Kasumi-1 (cell line): ENCODE results near the gene THSD7B.

Experiments used
- DNase-seq, 2 experiments: peaks; one replicate each; lab custom pipeline; 2025; lab: John Stamatoyannopoulos, UW

The THSD7B gene

DNA sequence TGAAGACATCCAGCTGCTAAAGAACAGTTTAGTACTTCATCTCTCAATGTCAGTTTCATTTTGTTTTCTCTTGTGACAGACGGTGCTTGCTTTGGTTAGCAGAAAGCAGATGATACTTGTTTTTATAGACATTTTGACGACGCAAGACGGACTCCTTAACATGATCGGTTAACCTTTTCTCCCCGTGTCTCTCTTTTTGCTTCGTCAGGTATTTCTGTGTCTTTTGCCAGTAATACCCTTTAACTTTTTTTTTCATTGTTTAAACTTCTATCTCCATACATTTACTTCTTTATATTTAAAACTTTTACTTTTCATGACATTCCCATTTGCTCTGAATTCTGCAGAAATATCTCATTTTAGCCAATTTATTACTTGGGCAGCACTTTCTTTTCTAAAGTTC is 57.9 kb downstream of the THSD7B start:
- no peak for DNase-seq

DNA sequence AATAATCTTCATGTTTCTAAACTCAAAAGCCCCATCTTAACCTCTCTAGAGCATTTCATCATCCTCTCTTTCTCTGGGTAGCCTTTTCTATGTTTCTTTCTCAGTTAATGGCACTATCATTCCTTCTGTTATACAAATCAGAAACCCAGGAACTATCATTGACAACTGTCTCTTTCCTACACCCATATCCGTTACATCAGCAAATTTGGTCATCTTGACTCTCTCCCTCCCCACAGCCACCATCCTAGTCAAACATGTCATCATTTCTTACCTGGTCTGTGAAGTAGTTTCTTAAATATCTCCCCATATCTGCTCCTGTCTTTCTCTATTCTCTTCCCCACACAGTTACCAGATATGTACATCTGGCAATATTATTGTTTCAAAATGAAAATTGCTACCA is 62.8 kb downstream of the THSD7B start:
- no peak for DNase-seq

DNA sequence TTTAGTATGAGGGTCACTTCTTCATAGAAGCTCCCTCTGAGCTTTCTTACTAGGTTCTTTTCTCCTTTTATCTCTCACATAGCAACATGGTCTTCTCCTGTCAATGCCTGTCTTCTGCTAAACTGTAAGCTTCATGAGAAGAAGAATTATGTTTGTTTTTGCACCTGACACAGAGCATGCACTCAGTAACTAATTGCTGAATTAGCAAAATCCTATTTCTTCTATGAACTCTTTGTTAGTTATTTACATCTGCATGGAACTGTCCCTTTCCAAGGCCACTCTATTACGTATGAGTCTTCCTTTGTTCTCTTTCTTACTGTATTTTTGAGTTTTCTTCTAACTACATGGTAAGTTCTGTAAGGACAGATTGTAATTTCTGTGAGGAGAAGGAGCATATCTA is 63.4 kb downstream of the THSD7B start:
- no peak for DNase-seq

DNA sequence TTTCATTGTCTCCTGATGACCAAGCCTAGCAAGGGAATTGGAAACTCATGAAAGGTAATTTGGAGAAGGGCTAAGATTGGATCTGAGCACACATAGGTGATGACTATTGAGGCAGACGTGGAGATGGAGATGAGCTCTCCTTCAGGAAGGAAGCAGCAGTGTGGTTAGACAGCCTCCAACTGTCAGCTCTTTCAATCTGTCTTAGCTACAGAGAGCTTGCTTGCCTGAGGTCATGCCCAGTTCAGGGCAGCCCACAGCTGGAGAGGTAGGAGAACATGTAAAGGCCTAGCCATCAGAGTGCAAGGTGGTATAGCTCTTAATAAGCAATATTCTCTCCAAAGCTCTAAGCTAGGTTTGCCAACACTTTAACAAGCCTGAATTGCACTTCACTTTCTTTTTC is 79.2 kb downstream of the THSD7B start:
- peak; percentile 80 for DNase-seq

DNA sequence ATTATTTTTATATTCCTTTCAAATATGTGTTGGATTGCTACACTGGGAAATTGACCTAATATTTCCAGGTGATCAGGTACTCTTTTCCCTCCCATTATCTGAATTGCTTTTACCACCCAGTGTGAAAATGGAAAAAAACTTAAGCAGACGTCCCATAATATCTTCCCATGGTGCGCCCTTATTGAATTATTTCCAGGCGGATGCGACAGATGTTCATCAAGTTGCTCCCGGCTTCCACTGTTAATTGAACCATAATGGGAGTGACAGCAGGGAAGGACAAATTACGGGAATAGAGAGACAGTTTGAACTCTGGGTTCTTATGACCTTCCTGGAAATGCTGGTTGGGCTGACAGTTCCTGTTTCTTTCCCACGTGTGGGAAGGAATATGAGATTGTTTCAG is 93.3 kb downstream of the THSD7B start:
- DNase-seq, result no peak

DNA sequence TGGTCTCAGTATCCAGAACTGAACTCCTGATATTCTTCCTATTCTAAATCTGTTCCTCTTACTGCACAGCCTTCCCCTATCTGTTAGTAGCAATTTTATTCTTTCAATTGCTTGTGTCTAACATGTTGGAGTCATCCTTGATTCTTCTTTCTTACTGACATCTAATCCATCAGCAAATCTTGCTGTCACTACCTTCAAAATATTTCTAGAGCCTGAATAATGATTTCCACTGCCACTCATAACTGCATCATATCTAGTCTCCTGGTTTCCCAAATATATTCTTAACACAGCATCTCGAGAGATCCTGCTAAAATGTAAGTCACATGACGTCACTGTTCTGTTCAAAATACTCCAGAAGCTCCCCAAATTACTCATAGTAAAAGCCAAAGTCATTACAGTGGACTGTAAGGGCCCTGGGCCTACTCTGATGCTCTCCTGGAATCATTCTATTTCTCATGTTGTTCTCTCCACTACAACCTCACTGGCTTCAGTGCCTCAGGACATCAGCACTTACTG is 95.2 kb downstream of the THSD7B start:
- no peak for DNase-seq

DNA sequence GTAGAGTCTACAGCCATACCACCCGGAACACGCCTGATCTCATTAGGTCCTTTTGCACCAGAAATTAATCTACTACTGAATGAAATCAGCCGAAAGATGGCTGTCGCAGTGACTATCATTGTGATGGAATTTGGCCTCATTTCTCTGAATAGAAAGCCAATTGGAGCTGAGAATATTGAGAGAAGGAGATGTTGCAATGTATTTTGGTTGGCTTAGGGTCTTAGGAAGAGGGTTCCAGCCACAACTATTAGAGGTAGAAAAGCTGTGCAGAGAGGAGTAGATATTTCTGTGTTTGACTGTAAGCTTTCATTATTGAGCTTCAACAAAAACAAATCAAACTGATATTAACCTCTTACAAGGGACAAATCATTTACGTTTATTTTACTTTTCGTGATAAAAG is 98.1 kb downstream of the THSD7B start:
- DNase-seq, result no peak

DNA sequence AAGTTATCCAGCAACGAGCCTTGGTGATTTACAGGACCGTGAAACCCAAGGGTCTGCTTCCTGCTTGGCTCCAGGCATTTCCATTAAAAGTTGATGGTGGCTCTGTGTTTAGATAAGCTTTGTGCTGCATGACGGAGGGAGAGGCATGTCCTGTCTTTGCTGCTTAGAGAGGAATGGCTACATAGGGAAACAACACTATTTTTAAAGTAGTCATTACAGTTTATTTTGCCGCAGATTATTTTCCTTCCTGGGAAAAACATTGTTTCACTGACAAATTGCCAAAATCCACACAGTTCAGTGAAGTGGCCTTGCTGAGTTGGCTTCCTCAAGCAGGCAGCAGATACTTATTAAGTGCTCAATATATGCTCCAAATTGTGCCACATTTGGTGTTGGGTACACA is 98.5 kb downstream of the THSD7B start:
- no peak for DNase-seq

DNA sequence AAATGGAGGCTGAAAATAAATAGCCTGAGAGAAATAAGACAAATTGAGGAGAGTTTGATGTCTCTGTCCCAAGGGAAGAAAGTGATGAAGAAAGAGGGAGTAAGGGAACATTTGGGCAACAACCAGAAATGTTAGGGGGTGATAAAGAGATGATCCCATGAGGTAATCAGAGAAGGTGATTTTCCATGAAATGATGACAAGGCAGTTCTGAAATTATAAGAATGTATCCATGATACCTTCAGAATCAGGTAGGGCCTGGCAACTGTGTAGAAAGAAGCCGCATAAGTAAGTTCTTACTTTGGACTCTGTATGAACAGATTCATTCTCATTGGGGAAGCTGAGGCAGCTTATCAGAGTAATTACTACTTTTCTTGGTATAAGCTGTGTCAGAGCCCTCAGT is 106.1 kb downstream of the THSD7B start:
- no peak for DNase-seq

DNA sequence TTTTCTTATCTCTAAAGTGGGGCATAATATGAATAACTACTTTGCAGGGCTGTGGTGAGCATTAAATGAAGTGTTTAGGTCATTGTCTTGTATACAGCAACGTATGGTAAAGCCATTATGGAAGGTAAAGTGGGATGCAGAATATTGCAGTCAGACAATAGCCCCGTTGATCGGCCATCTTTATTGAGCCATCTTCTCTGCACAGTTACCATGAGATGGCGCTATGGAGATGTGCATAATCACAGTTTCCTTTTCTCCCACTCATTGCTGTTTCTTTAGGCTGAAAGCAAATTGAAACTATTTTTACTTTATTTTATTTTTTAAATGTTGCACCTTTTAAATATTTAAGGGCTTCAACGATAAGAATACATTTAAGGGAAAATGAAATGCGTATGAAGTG is 108.9 kb downstream of the THSD7B start:
- peak; percentile 38 to 46 for DNase-seq

DNA sequence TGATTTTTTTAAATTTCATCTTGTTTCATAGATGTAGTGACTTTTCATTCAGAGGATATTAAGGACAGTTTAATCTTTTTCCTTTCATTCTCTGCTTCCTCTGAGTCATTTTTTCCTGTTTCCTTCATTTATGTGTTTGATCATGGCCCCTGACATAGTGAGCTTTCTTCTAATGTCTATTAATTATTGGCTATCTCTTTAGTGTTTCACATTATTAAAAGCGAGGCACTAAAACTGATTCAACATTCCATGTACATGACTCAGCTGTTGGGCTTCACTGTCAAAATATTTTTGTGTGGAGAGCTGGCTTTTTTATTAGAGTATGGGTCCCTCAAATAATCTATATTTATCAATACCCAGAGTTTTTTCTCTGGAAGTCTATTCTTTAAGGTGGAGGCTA is 125.8 kb downstream of the THSD7B start:
- no peak for DNase-seq

DNA sequence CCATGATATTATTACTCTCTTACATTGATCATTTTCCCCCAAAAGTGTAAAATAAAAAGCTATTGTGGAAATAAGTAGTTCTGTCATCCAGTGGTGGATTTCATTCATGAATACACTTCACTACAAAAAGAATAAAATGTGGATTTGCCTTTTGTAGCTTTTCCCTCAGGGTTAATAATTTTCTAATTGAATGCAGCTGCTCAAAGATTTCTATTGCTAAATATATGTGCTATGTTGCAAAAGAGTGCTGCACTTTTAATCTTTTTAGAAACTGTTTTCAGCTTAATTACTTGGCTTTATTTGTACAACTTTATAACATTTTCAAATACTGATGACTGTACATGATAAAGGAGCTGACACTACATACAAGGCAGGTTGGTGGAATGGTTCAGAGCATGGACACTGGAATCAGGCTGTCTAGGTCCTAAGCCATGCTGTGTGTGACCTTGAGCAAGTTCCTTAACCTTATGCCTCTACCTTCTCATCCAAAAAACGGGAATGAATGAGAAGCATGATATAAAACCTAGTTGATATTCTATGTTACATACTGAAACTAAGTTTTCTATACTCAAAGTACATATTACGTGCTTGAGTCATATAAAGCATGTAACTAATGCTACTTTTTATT is 128.8 kb downstream of the THSD7B start:
- DNase-seq, result no peak

DNA sequence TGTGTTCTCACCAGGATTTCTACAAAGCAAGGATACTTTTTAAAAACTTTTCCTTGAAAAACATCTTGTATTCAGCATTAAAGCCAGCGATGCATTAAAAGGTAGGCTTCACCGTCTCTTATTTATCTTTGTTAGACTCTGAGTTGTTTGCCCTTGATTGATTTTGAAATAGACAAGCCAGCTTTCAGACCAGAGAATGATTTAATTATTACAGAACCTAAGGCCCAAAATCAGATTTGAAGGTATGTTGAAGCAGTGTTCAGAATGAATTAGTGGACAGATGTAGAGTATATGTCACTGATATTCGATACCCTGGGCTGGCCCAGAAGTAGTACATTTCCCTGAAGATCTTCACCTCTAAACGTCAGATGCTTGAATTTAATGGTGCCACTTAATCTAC is 136.4 kb downstream of the THSD7B start:
- no peak for DNase-seq

DNA sequence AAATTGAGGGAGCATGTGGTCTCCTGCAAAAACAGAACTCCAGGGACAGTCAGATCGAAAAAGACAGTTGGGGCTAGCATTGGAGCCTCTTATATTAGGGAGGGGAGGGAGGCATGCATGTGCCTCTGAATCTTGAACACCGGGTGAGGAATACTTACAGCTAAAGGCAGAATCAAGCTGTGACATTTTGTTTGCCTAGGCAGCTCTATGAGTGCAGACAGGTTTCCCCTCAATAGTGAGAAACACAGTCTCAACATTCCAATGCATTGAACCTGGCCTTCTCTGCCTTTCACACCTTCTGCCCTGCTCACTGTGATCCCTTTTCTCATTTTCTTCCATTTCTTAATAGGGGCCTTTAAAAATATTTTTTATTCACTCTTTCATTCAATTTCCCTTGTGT is 140.4 kb downstream of the THSD7B start:
- DNase-seq, result no peak

DNA sequence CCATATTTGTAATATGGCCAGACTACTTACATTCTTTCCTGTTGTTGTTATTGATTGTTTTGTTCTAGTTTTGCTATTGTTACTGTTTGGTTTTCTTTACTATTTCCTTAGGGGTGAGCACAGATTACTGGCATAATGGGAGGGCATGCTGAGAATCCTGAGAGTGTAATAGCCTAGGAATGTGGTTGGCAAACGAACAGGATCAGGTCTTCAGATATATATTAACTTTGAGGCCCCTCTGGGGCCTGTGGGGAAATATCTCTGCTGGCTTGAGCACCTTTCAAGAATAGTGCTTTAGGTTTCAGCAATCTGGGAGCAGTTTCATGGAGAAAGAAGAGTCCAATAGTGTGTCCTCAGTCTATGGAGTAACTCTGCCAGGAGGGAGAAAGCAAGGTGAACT is 144.4 kb downstream of the THSD7B start:
- no peak for DNase-seq

DNA sequence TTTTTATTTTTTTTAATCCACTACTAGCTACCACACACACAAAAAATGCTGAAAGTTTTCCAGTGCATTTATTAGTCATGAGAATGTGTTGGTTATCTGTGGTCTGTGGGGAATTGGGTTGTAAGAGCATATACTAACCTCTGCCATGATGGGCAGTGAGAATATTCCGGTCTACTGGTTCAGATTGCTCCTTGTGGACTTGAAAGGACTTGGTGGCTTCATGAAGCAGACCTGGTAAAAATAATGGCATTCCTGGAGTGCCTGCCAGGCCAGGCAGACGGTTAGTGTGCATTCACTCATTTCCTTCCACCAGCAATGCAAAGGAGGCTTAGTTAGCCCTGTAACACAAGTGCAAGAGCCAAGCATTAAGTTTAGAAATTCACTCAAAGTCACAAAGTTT is 150.8 kb downstream of the THSD7B start:
- DNase-seq, result no peak

DNA sequence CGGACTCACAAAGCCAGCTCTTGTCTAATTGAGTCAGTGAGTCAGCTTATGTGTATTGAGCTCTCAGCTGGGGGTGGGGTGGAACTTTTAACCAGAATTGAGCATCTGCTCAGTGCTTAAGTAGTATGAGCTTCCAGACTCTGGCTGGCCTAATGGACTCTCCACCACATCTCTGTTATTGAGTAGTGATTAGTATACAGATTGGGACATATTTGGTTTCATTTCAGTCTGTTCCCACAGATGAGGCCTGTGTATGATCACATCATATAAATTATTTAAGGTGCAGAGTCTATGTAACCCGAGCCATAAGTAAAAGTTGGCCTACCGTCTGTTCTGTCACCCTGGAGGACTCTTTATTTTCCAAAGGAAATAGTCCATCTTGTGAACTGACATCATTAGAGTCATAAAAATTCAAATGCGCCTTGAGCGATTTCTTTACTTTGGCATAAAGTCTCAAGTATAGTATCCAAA is 152.1 kb downstream of the THSD7B start:
- no peak for DNase-seq

DNA sequence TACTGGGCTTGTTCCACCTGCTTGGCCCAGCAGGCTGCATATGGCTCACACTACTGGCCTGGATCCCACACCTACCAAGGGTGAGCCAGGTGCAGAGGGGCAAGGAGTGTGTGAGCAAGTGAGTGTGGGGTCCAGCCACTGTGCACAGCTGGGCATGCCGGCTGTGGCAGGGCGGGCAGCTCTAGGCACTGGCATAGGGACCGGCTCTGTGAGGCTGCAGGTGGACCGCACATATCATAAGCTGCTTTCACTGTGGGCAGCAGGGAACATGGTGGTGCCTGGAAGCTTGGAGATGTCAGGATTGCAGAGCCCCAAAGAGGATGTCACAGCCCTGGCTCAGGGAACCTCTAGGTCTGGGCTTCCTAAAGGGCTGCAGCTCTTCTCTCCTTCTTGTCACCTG is 154.3 kb downstream of the THSD7B start:
- no peak for DNase-seq

DNA sequence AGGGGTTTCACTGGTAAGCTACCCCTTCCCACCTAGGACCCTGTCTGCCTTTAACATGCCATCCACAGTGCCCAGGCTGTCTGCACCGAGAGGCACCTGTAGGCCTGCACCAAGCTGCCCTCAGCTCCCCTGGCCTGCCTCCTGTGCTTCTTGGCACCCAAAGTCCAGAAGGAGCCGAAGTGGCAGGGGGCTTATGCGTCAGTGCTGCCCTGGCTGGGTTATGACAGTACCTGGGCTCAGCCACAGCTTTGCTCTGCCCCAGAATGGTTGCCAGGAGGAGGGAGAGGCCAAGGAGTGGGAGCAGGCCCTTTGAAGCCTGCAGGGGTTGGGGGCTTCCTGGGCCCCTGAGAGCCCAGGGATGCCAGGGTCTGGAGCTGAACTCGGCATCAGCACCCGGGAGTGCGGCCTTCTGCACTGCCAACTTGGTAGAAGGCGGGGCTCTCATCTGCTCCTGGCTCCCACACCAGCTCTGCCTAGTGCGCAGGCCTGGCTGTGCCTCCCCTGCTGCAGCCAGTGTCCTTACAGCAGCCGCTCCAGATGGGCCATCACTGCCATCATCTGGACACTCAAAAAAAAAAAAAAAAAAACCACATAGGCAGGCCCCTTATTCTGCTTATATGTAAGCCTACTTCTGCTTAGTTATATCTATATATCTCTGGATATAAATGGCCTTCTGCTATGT is 155.4 kb downstream of the THSD7B start:
- DNase-seq, result no peak

DNA sequence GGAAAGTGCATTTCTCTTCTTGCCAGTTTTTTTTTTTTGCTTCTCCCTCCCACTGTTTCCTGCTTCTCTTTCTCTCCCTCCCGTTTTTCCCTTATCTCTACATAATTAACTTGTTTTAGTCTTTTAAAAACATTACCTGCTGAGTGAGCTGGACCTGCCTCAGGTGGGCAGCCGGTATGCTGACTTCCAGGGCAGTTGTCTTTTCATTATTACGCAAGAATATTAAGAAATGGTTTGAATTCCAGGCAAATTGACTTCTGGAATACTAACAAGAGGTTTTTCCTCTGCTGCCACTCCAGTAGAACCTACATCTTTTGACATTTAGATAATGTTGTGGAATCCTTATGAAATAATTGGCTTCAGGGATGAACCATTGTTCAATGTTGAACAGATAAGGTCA is 161.8 kb downstream of the THSD7B start:
- DNase-seq, result no peak

DNA sequence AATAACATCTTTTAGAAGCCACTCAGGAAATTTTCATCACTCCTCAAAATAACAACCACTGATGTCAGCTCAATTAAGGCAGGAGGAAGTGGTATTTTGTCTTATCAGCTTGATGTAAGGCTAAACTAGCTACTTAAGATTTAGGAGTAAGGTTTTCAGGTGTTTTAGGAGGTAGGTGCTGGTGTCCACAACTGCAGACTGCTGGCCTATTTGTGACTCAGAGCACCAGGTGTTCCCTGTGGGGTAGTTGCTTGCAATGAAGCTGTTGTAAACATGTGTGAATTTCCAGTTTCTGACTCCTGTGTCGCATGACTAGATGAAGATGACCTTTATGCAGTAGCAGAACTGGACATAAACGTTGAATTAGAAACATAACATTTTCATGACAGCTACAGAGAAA is 164.2 kb downstream of the THSD7B start:
- DNase-seq, result no peak

DNA sequence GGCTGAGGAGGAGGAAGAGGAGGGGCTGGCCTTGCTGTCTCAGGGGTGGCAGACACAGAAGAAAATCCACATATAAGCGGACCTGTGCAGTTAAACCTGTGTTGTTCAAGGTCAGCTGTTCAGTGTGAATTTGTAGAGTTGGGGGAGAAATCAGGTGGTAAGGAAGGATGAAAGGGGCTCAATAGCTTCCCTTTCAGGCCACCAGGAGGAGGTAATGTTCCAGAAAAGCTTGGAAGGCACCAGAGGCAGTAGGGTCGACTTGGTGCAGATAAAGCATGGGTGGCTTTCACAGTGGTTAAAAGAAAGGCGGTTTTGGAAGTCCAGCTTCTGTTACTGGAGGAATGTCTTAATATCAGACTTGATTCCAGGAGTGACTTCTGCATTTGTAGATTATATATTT is 167.4 kb downstream of the THSD7B start:
- peak; percentile 63 to 83 for DNase-seq

DNA sequence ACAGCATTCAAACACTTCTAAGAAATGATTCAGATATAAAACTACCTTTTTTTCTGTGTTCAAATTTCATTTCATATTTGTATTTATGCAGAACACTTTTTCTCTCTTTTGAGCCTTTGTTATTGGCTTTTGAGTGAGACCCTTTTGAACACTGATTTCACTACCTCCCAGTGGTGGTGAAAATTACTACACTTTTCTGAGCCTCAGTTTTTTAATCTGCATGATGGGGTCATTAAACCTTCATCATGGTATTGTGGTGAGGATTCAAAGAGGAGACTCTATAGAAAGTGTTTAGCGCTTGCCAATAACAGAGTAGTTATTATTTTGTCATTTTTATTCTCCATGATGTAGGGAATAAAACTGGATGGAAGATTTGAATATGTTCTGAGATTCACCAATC is 169.8 kb downstream of the THSD7B start:
- no peak for DNase-seq

DNA sequence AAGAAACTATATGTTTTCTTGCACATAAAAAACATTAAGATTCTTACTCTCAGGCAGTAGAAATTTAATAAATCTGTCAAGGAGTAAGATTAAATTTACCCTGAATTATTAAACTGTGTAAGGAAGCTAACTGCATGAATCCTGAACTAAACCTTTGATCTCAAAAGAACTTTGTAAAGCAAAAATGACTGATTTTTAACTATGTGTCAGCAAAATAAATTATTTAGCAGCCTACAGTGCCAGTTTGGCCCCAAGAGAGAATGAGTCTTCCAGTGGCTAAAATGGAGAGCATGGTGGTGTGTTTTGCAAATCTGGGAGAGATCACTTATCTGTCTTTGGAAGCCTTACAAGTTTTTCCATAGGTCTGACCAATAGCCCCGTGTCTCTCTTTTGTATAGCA is 190.7 kb downstream of the THSD7B start:
- no peak for DNase-seq
